ENCODE results near the gene DHX16.

DHX16 gene

DNA sequence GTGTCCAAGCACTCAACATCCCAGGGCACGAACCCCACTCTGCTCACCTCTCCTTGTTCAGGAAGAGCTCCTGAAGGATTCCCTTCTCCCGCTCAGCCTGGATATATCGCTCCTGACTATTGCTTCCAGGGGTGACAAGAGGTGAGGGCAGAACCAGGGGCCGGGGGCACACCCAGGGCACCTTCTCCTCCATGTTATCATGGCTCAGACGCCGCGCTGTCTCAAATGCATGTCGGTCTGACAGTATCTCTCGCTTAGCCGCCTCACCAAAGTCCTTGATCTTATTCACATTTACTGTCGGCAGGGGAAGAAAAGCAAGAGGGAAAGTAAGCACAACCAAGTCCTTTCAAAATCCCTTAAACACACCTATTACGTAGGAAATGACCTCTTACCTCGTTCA is 68.8 kb downstream of the DHX16 start:
- no peak for DNase-seq (ENCODE audit: low read depth, low spot score)

Data from iPS DF 19.7 (cell line).